HG03378 (cell line): ENCODE measurements around the gene SSR1.

ENCODE experiments used
- ATAC-seq: cut with Tn5 transposase; IDR thresholded peaks from one replicate; pipeline ENCODE4 v1.9.1; 2021; ENCODE audit warnings: mild to moderate bottlenecking, moderate library complexity; ENCODE audit not compliant: unreplicated experiment

SSR1 gene

DNA sequence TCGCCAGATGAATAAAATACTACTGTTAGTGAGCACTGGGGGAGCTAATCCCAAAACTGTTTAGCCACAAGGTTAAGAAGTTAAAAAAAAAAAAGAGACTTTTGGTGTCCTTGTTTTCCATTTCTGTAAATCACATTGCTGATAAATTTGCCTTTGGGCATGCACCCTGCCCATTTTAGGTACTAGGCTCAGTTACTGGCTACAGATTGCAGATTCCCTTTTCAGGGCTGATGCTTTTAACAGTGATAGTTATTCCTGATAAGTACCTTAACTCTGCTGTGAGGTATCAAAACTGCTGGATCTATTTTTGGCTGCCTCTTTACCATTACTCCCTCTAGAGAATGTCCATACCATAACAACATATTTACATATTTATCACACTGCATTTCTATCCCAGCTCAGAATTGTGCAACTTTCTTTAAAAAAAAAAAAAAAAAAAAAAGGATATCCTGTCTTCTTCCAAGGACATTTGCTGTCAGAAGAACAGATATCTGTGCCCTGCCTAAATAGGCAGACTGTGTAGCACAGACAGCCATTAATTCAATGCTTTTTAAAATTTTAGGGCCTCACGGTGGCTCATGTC is 94.5 kb downstream of the SSR1 start:
- ATAC-seq = no peak
